Activated naive CD4-positive, alpha-beta T cell treated with anti-CD3 and anti-CD28 coated beads for 36 hours (primary cell): ENCODE measurements around the gene TSC1. TPM values are rescaled to one million over a fixed set of nuclear protein-coding genes. Genes with fewer than 3 reads are reported as not detected.
"Not testable (repeated sequence)": the region's sequence is repeated elsewhere in the genome, so short reads cannot be mapped to it uniquely, and the experiment has no call there.

Experiments
- CTCF ChIA-PET: fragments of 350-600 bp; sonication (Branson Sonifier 250); formaldehyde crosslinking; loops from one replicate; lab custom pipeline; 2021; ENCODE audit warnings: antibody characterized with exemption; lab: Charles Lee
- DNase-seq: peaks from one replicate; pipeline ENCODE4 v3.0.0-alpha.2; 2020
- H3K27ac Mint-ChIP-seq: one replicate; pipeline ENCODE4 v1.8.0; 2021; ENCODE audit warnings: mild to moderate bottlenecking, mixed read lengths
- H3K27me3 Mint-ChIP-seq: one replicate; pipeline ENCODE4 v1.8.0; 2021; ENCODE audit warnings: low read depth, mixed read lengths
- H3K36me3 Mint-ChIP-seq: one replicate; pipeline ENCODE4 v1.8.0; 2021; ENCODE audit warnings: low read depth, mixed read lengths
- H3K4me1 Mint-ChIP-seq: one replicate; pipeline ENCODE4 v1.8.0; 2021; ENCODE audit warnings: low read depth, mixed read lengths
- H3K4me3 Mint-ChIP-seq: one replicate; pipeline ENCODE4 v1.8.0; 2021; ENCODE audit warnings: mild to moderate bottlenecking, moderate library complexity, mixed read lengths
- H3K9me3 Mint-ChIP-seq: one replicate; pipeline ENCODE4 v1.8.0; 2021; ENCODE audit warnings: mixed read lengths
- intact Hi-C: fragments of 100-400 bp; cut with micrococcal nuclease; formaldehyde crosslinking; loops from one replicate; pipeline ENCODE4 v1.15.1; 2023
- total RNA-seq, 2 experiments: library from RNA; stranded (reverse); gene quantifications; one replicate each; pipeline ENCODE4 v1.2.3, GENCODE V29; 2021

Gene TSC1
- total RNA-seq, 2 experiments from 2014 or later, result 18.8 to 19.7 TPM

DNA sequence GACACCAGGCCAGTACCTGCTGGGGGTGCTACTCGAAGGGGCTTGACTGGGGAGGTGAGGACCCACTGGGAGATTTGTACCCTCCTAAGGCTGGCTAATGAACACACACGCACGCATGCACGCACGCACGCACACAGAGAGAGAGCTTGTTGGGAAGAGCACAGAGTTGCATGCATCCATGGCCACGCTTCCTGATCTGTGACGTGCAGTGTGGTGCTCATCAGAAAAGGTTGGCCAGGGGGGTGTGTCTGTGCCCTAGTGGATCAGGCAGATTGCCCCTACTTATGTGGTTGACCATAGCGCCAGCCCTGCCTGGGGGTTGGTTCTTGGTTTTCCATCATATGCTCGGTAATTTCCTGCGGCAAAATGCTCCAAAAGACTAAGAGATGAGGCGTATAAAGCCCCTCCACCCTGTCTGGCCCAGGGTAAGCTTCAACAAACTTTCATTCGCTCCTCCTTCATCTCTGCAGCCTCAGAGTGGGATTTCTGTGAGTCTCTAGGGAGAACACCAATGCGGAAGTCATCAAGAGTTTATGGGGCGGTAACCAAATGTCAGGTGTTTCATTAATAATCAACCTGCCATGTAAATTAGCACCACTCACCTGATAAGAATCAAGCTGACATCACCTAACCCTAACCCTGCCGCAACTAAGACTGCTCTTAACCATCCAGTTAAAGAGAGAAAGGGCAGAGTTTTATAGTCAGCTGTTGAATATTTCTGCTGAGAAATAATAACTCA is 26.1 kb upstream of the TSC1 start:
- CTCF ChIA-PET, result interaction anchor here (0.6 to 1.2 kb wide), 3 partner anchors 47 to 404 kb away, joined by 3 to 5 read pairs (median 3); no protein-coding TSS in a partner anchor
- Mint-ChIP-seq H3K36me3 (no peaks in the 10 kb centered on the region), H3K9me3 (no peaks in the 10 kb centered on the region), H3K27me3 (peaks cover 2% of the 10 kb centered on the region), H3K4me3 (no peak overlapping the region), H3K4me1 (no peaks in the 10 kb centered on the region), H3K27ac (no peak overlapping the region)
- intact Hi-C loops, result loop anchor here (5.0 kb wide), 2 partner anchors 123 to 463 kb away; no protein-coding TSS in a partner anchor
- DNase-seq, result no peak

DNA sequence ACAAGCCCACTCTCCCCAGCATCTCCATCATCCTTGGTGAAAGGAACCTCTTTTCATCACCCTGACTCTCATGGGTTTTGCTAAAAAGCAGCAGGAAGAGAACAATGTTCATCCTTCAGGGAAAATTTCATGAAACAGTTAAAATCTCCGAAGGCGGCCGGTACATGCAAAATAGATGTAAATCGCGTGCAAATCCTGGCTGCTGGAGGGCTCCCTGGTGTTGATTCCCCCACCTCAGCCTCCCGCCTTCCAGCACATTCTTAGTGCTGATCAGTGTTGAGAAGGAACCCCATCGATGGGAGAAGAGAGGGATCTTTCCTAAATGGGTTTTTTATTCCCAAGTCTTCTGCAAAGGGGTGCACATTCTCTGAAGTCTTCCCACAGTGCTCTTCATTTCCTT is 25.4 kb upstream of the TSC1 start:
- CTCF ChIA-PET, result interaction anchor here (0.6 to 1.2 kb wide), 2 partner anchors 69 to 405 kb away, joined by 3 read pairs; no protein-coding TSS in a partner anchor
- H3K36me3 Mint-ChIP-seq, result no peaks in the 10 kb centered on the region

GRCh38 chr9:132967908-132968307 is 23.5 kb upstream of the TSC1 start:
- H3K4me3 Mint-ChIP-seq, CTCF ChIA-PET, H3K36me3 Mint-ChIP-seq, intact Hi-C loops, H3K4me1 Mint-ChIP-seq, H3K9me3 Mint-ChIP-seq, H3K27me3 Mint-ChIP-seq, DNase-seq, H3K27ac Mint-ChIP-seq: not testable (repeated sequence)

More for the DNA sequence above, 25.4 kb upstream of the TSC1 start:
- no peaks in the 10 kb centered on the region for H3K27me3 Mint-ChIP-seq
- no peaks in the 10 kb centered on the region for H3K9me3 Mint-ChIP-seq
- no peak overlapping the region for H3K4me3 Mint-ChIP-seq
- no peak overlapping the region for H3K27ac Mint-ChIP-seq
- intact Hi-C loops, result loop anchor here (5.0 kb wide), 2 partner anchors 122 to 462 kb away; no protein-coding TSS in a partner anchor
- no peak for DNase-seq
- no peaks in the 10 kb centered on the region for H3K4me1 Mint-ChIP-seq

DNA sequence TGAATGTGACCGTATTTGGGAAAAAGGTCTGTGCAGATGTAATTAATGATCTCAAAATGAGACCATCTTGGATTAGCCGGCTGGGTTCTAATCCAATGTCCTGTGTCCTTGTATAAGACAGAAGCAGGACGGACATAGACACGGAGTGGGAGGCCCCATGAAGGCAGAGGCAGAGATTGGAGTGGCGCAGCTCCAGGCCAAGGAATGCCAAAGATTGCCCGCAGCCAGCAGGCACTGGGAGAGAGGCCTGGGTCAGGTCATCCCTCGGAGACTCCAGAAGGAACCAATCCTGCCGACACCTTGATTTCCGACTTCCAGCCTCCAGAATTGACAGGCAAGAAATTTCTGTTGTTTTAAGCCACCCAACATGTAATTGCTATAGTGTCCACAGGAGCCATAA is 21.1 kb upstream of the TSC1 start:
- CTCF ChIA-PET, result no interaction called here
- intact Hi-C loops, result no loop called here
- no peaks in the 10 kb centered on the region for H3K4me1 Mint-ChIP-seq
- no peaks in the 10 kb centered on the region for H3K9me3 Mint-ChIP-seq
- peaks cover 3% of the 10 kb centered on the region for H3K27me3 Mint-ChIP-seq
- no peak overlapping the region for H3K27ac Mint-ChIP-seq
- H3K36me3 Mint-ChIP-seq, result no peaks in the 10 kb centered on the region
- H3K4me3 Mint-ChIP-seq, result no peak overlapping the region
- DNase-seq, result no peak

GRCh38 chr9:132961002-132961401 is 16.6 kb upstream of the TSC1 start:
- CTCF ChIA-PET, result no interaction called here
- H3K27ac Mint-ChIP-seq, result no peak overlapping the region
- H3K27me3 Mint-ChIP-seq, result peaks cover 3% of the 10 kb centered on the region
- no peaks in the 10 kb centered on the region for H3K4me1 Mint-ChIP-seq
- H3K9me3 Mint-ChIP-seq, result peaks cover 6% of the 10 kb centered on the region
- DNase-seq, result no peak
- no peaks in the 10 kb centered on the region for H3K36me3 Mint-ChIP-seq
- intact Hi-C loops, result no loop called here
- no peak overlapping the region for H3K4me3 Mint-ChIP-seq

GRCh38 chr9:132957805-132958204 is 13.4 kb upstream of the TSC1 start:
- H3K4me3 Mint-ChIP-seq, result no peak overlapping the region
- peaks cover 12% of the 10 kb centered on the region for H3K9me3 Mint-ChIP-seq
- no peaks in the 10 kb centered on the region for H3K36me3 Mint-ChIP-seq
- H3K4me1 Mint-ChIP-seq, result no peaks in the 10 kb centered on the region
- H3K27me3 Mint-ChIP-seq, result peaks cover 3% of the 10 kb centered on the region
- no peak overlapping the region for H3K27ac Mint-ChIP-seq
- CTCF ChIA-PET, result interaction anchor here (1.0 kb wide), 1 partner anchor 16 kb away, joined by 3 read pairs; no protein-coding TSS in a partner anchor
- no peak for DNase-seq
- intact Hi-C loops, result no loop called here

GRCh38 chr9:132955768-132956167 is 11.4 kb upstream of the TSC1 start:
- Mint-ChIP-seq H3K36me3 (no peaks in the 10 kb centered on the region), H3K27me3 (no peaks in the 10 kb centered on the region), H3K4me3 (no peak overlapping the region), H3K27ac (no peak overlapping the region), H3K9me3 (peaks cover 12% of the 10 kb centered on the region), H3K4me1 (no peaks in the 10 kb centered on the region)
- DNase-seq, result no peak
- intact Hi-C loops, result no loop called here
- CTCF ChIA-PET, result interaction anchor here (0.6 to 1.0 kb wide), 3 partner anchors 50 to 325 kb away, joined by 3 to 4 read pairs (median 3); no protein-coding TSS in a partner anchor

GRCh38 chr9:132955123-132955522 is 10.7 kb upstream of the TSC1 start:
- intact Hi-C loops, result no loop called here
- no peak overlapping the region for H3K27ac Mint-ChIP-seq
- H3K4me3 Mint-ChIP-seq, result no peak overlapping the region
- no peak for DNase-seq
- H3K27me3 Mint-ChIP-seq, result no peaks in the 10 kb centered on the region
- no peaks in the 10 kb centered on the region for H3K4me1 Mint-ChIP-seq
- peaks cover 12% of the 10 kb centered on the region for H3K9me3 Mint-ChIP-seq
- H3K36me3 Mint-ChIP-seq, result no peaks in the 10 kb centered on the region
- CTCF ChIA-PET, result interaction anchor here (0.7 to 1.0 kb wide), 2 partner anchors 50 to 54 kb away, joined by 3 read pairs; no protein-coding TSS in a partner anchor

- H3K27me3 Mint-ChIP-seq, result no peaks in the 10 kb centered on the region
- CTCF ChIA-PET, result no interaction called here
- DNase-seq, result no peak
- H3K4me1 Mint-ChIP-seq, result peaks cover 6% of the 10 kb centered on the region
- H3K27ac Mint-ChIP-seq, result no peak overlapping the region
- H3K36me3 Mint-ChIP-seq, result no peaks in the 10 kb centered on the region
- H3K9me3 Mint-ChIP-seq, result no peaks in the 10 kb centered on the region
- intact Hi-C loops, result no loop called here
- H3K4me3 Mint-ChIP-seq, result no peak overlapping the region
Measured at GRCh38 chr9:132949709-132950108, 5.3 kb upstream of the TSC1 start.

DNA sequence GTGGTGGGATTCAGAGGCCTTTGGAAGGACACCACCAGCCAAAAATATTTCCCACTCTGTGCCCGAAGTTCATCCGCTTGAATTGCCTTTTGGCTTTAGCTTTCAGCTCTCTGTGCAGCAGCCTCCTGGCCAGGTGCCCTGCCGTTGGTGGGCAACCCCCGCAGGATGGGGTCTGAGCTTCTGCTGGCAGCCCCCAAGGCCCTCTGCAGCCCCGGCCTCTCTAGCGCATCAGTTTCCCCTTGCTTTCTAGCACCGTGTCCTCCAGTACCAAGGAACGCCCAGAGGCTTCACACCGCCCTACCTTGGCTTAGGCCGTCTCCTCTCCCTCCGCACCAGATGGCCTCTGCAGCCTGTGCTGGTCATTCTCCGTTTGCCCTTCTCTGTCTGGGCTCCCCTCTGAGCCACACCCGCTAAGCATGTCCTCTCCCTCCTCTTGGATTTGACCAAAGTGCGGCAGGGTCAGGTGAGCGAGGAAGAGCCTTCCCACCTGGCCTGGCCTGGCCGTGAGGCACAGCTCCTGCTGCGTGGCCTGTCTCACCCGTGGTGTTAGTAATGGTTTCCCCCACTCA is 4.2 kb upstream of the TSC1 start:
- Mint-ChIP-seq H3K9me3 (no peaks in the 10 kb centered on the region), H3K36me3 (peaks cover 1% of the 10 kb centered on the region), H3K27ac (no peak overlapping the region), H3K27me3 (no peaks in the 10 kb centered on the region), H3K4me3 (no peak overlapping the region), H3K4me1 (peaks cover 12% of the 10 kb centered on the region)
- intact Hi-C loops, result no loop called here
- DNase-seq, result no peak
- CTCF ChIA-PET, result interaction anchor here (0.7 to 1.1 kb wide), 3 partner anchors 8 to 74 kb away, joined by 3 to 4 read pairs (median 3); no protein-coding TSS in a partner anchor

DNA sequence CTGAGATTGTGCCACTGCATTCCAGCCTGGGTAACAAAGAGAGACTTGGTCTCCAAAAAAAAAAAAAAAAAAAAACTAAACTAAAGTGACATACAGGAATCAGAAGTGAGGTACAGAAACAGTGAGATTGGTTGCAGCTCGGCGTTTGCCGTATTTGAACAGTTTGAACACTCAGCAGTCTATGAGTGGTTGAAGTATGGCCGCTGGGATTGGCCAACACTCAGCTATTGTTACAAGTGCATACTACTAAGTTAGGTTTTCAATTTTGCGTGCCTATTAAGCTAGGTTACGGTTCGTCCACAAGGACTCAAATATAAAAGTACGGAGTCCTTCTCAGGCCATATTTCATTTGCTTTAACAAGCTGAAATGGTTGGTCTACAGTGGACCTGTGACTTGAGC is 3.3 kb upstream of the TSC1 start:
- H3K9me3 Mint-ChIP-seq, result no peaks in the 10 kb centered on the region
- H3K27me3 Mint-ChIP-seq, result no peaks in the 10 kb centered on the region
- no peak overlapping the region for H3K4me3 Mint-ChIP-seq
- no peak for DNase-seq
- CTCF ChIA-PET, result interaction anchor here (0.7 to 1.4 kb wide), 3 partner anchors 9 to 74 kb away, joined by 3 to 6 read pairs (median 3); no protein-coding TSS in a partner anchor
- intact Hi-C loops, result no loop called here
- H3K27ac Mint-ChIP-seq, result no peak overlapping the region
- peaks cover 19% of the 10 kb centered on the region for H3K4me1 Mint-ChIP-seq
- peaks cover 1% of the 10 kb centered on the region for H3K36me3 Mint-ChIP-seq

- no peak for DNase-seq
- Mint-ChIP-seq H3K4me1 (peaks cover 24% of the 10 kb centered on the region), H3K36me3 (peaks cover 1% of the 10 kb centered on the region), H3K27me3 (no peaks in the 10 kb centered on the region), H3K27ac (no peak overlapping the region), H3K9me3 (no peaks in the 10 kb centered on the region), H3K4me3 (no peak overlapping the region)
- CTCF ChIA-PET, result interaction anchor here (1.4 kb wide), 1 partner anchor 75 kb away, joined by 6 read pairs; no protein-coding TSS in a partner anchor
- intact Hi-C loops, result no loop called here
Measured at GRCh38 chr9:132946631-132947295, 2.3 kb upstream of the TSC1 start.
